Neural progenitor cell (in vitro differentiated cells): Measurements from ENCODE around the gene PCDH9. TPM values are rescaled to one million over a fixed set of nuclear protein-coding genes. Genes with fewer than 3 reads are reported as not detected.

ENCODE experiments used
- DNase-seq: peaks from one replicate; pipeline ENCODE4 v3.0.0-alpha.2; 2016; ENCODE audit warnings: low spot score
- H2AFZ ChIP-seq: fragments of 200-600 bp; sonication (generic); replicated peaks from 2 replicates; pipeline ENCODE4 v1.6.1; 2016; ENCODE audit warnings: antibody characterized with exemption
- H3F3A ChIP-seq: fragments of 200-600 bp; sonication (generic); 2 replicates; pipeline ENCODE4 v1.6.1; 2016; ENCODE audit warnings: antibody characterized with exemption, low read depth
- H3K27ac ChIP-seq: fragments of 200-600 bp; sonication (generic); 2 replicates; pipeline ENCODE4 v1.5.1; 2016; ENCODE audit warnings: mild to moderate bottlenecking
- H3K27me3 ChIP-seq: fragments of 200-600 bp; sonication (generic); 2 replicates; pipeline ENCODE4 v1.6.1; 2016; ENCODE audit warnings: mild to moderate bottlenecking, moderate library complexity
- H3K36me3 ChIP-seq: fragments of 200-600 bp; sonication (generic); 2 replicates; pipeline ENCODE4 v1.5.1; 2016
- H3K4me1 ChIP-seq: fragments of 200-600 bp; sonication (generic); 2 replicates; pipeline ENCODE4 v1.6.1; 2016; ENCODE audit warnings: mixed run types
- H3K4me2 ChIP-seq: fragments of 200-600 bp; sonication (generic); 2 replicates; pipeline ENCODE4 v1.6.1; 2016
- H3K4me3 ChIP-seq: fragments of 200-600 bp; sonication (generic); 2 replicates; pipeline ENCODE4 v1.5.1; 2016
- H3K79me2 ChIP-seq: fragments of 200-600 bp; sonication (generic); 2 replicates; pipeline ENCODE4 v1.6.1; 2016; ENCODE audit warnings: low read depth
- H3K9ac ChIP-seq: fragments of 200-600 bp; sonication (generic); 2 replicates; pipeline ENCODE4 v1.6.1; 2016
- H3K9me3 ChIP-seq: fragments of 200-600 bp; sonication (generic); 2 replicates; pipeline ENCODE4 v1.5.1; 2016; ENCODE audit warnings: low read depth
- H4K20me1 ChIP-seq: fragments of 200-600 bp; sonication (generic); 2 replicates; pipeline ENCODE4 v1.6.1; 2016; ENCODE audit warnings: low read depth
- H3K27ac Mint-ChIP-seq: 3 replicates; pipeline ENCODE4 v1.8.0; 2021; ENCODE audit warnings: mixed read lengths
- H3K27me3 Mint-ChIP-seq: 2 replicates; pipeline ENCODE4 v1.8.0; 2022; ENCODE audit warnings: low read depth, mild to moderate bottlenecking, inconsistent platforms, moderate library complexity, mixed read lengths; ENCODE audit not compliant: insufficient read depth
- H3K36me3 Mint-ChIP-seq: 3 replicates; pipeline ENCODE4 v1.8.0; 2021; ENCODE audit warnings: mixed read lengths
- H3K4me1 Mint-ChIP-seq: 3 replicates; pipeline ENCODE4 v1.8.0; 2021; ENCODE audit warnings: mixed read lengths
- H3K4me3 Mint-ChIP-seq: 3 replicates; pipeline ENCODE4 v1.8.0; 2021; ENCODE audit warnings: mild to moderate bottlenecking, moderate library complexity, mixed read lengths
- H3K9me3 Mint-ChIP-seq: 3 replicates; pipeline ENCODE4 v1.8.0; 2020; ENCODE audit warnings: mixed read lengths
- CTCF ChIP-seq: fragments of 200-600 bp; sonication (generic); IDR thresholded peaks from 2 replicates; pipeline ENCODE4 v1.5.1; 2017; ENCODE audit warnings: antibody characterized with exemption, mild to moderate bottlenecking
- EZH2 ChIP-seq: fragments of 200-600 bp; sonication (generic); IDR thresholded peaks from 2 replicates; pipeline ENCODE4 v1.6.1; 2017; ENCODE audit warnings: antibody characterized with exemption, mild to moderate bottlenecking, moderate library complexity
- EZH2phosphoT487 ChIP-seq: fragments of 200-600 bp; sonication (generic); IDR thresholded peaks from 2 replicates; pipeline ENCODE4 v1.6.1; 2017; ENCODE audit warnings: antibody characterized with exemption
- total RNA-seq: library from RNA; depleted of rRNA; stranded (reverse); fragments of >200 nt; gene quantifications from 2 replicates; pipeline ENCODE4 v1.2.3, GENCODE V29; 2015; ENCODE audit warnings: low replicate concordance

PCDH9 gene
- total RNA-seq, 1 donor from 2014 or later = 0.24 TPM

- Histone ChIP-seq H3K4me2 (no peak overlapping the region), H3K4me1 (no peaks in the 10 kb centered on the region), H3K9ac (no peak overlapping the region), H3K9me3 (no peaks in the 10 kb centered on the region), H3K27ac (no peak overlapping the region), H3K27me3 (no peaks in the 10 kb centered on the region), H3K36me3 (no peaks in the 10 kb centered on the region), H3K4me3 (no peak overlapping the region), H2AFZ (no peak overlapping the region), H3K79me2 (no peaks in the 10 kb centered on the region), H3F3A (no peaks in the 10 kb centered on the region), H4K20me1 (no peaks in the 10 kb centered on the region)
- no peak for DNase-seq
- Mint-ChIP-seq H3K36me3 (no peaks in the 10 kb centered on the region), H3K27ac (no peak overlapping the region), H3K4me3 (no peak overlapping the region), H3K4me1 (no peaks in the 10 kb centered on the region), H3K27me3 (no peaks in the 10 kb centered on the region), H3K9me3 (no peaks in the 10 kb centered on the region)
- no peak for TF ChIP-seq EZH2phosphoT487
- TF ChIP-seq EZH2 = no peak
- TF ChIP-seq CTCF = no peak
Measured at GRCh38 chr13:66751691-66752090, 478.4 kb downstream of the PCDH9 start.

GRCh38 chr13:66748712-66749111 lies 481.4 kb downstream of the PCDH9 start:
- H3K9ac ChIP-seq = no peak overlapping the region
- no peak for DNase-seq
- no peaks in the 10 kb centered on the region for H3K4me1 ChIP-seq
- H3K4me3 Mint-ChIP-seq = no peak overlapping the region
- no peak overlapping the region for H3K27ac Mint-ChIP-seq
- H3K4me2 ChIP-seq = no peak overlapping the region
- H3K9me3 Mint-ChIP-seq = no peaks in the 10 kb centered on the region
- H3K79me2 ChIP-seq = no peaks in the 10 kb centered on the region
- peaks cover 11% of the 10 kb centered on the region for H3K4me1 Mint-ChIP-seq
- H3K4me3 ChIP-seq = no peak overlapping the region
- H3K9me3 ChIP-seq = no peaks in the 10 kb centered on the region
- no peak overlapping the region for H3K27ac ChIP-seq
- no peaks in the 10 kb centered on the region for H3K27me3 Mint-ChIP-seq
- H4K20me1 ChIP-seq = no peaks in the 10 kb centered on the region
- no peak for TF ChIP-seq EZH2phosphoT487
- TF ChIP-seq EZH2 = no peak
- TF ChIP-seq CTCF = no peak
- no peaks in the 10 kb centered on the region for H3K27me3 ChIP-seq
- no peak overlapping the region for H2AFZ ChIP-seq
- H3K36me3 Mint-ChIP-seq = no peaks in the 10 kb centered on the region
- no peaks in the 10 kb centered on the region for H3F3A ChIP-seq
- no peaks in the 10 kb centered on the region for H3K36me3 ChIP-seq

GRCh38 chr13:66745307-66745706 lies 484.8 kb downstream of the PCDH9 start:
- Histone ChIP-seq H3K27me3 (no peaks in the 10 kb centered on the region), H3F3A (no peaks in the 10 kb centered on the region), H4K20me1 (no peaks in the 10 kb centered on the region), H3K4me3 (no peak overlapping the region), H2AFZ (no peak overlapping the region), H3K36me3 (no peaks in the 10 kb centered on the region), H3K79me2 (no peaks in the 10 kb centered on the region), H3K9ac (no peak overlapping the region), H3K27ac (no peak overlapping the region), H3K4me1 (no peaks in the 10 kb centered on the region), H3K4me2 (no peak overlapping the region), H3K9me3 (no peaks in the 10 kb centered on the region)
- no peaks in the 10 kb centered on the region for H3K27me3 Mint-ChIP-seq
- no peaks in the 10 kb centered on the region for H3K9me3 Mint-ChIP-seq
- no peak overlapping the region for H3K27ac Mint-ChIP-seq
- no peak for TF ChIP-seq EZH2phosphoT487
- no peak for TF ChIP-seq CTCF
- no peaks in the 10 kb centered on the region for H3K36me3 Mint-ChIP-seq
- peaks cover 11% of the 10 kb centered on the region for H3K4me1 Mint-ChIP-seq
- peak; percentile 2 for DNase-seq
- H3K4me3 Mint-ChIP-seq = no peak overlapping the region

GRCh38 chr13:66723576-66723975 lies 506.6 kb downstream of the PCDH9 start:
- peak overlapping the region; percentile 4 for H3K27ac Mint-ChIP-seq
- no peaks in the 10 kb centered on the region for H3K4me1 ChIP-seq
- TF ChIP-seq EZH2 = no peak
- TF ChIP-seq CTCF = no peak
- TF ChIP-seq EZH2phosphoT487 = no peak
- DNase-seq = no peak
- H3K9me3 Mint-ChIP-seq = no peaks in the 10 kb centered on the region
- H3K27ac ChIP-seq = no peak overlapping the region
- H3K36me3 Mint-ChIP-seq = no peaks in the 10 kb centered on the region
- no peak overlapping the region for H3K9ac ChIP-seq
- no peak overlapping the region for H3K4me2 ChIP-seq
- no peaks in the 10 kb centered on the region for H3K79me2 ChIP-seq
- no peaks in the 10 kb centered on the region for H3K9me3 ChIP-seq
- no peaks in the 10 kb centered on the region for H3K36me3 ChIP-seq
- H3K27me3 ChIP-seq = no peaks in the 10 kb centered on the region
- H3K27me3 Mint-ChIP-seq = no peaks in the 10 kb centered on the region
- H3K4me3 ChIP-seq = no peak overlapping the region
- H3F3A ChIP-seq = no peaks in the 10 kb centered on the region
- H3K4me3 Mint-ChIP-seq = no peak overlapping the region
- H4K20me1 ChIP-seq = no peaks in the 10 kb centered on the region
- H3K4me1 Mint-ChIP-seq = peaks cover 5% of the 10 kb centered on the region
- H2AFZ ChIP-seq = peak overlapping the region; percentile 59
